HCT116 (cell line): ENCODE results near the gene AKR1B1.

ENCODE experiments used
- ATF3 ChIP-seq: IDR thresholded peaks from 2 replicates; pipeline ENCODE4 v1.6.1; 2012
- CTCF ChIP-seq, 3 experiments: fragments of 200-600 bp in 1 of 3; sonication (generic) in 1 of 3; IDR thresholded peaks in 2 of 3; conservative IDR thresholded peaks in 1 of 3; 2 replicates each; pipeline ENCODE4 v1.5.1; 2012 to 2017; ENCODE audit warnings: low read depth in 2 of 3, low read length in 2 of 3, antibody characterized with exemption in 1 of 3, borderline replicate concordance in 1 of 3, control low read depth in 1 of 3, mild to moderate bottlenecking in 1 of 3, mixed read lengths in 1 of 3, mixed run types in 1 of 3, moderate library complexity in 1 of 3; ENCODE audit not compliant: insufficient read depth in 1 of 3
- ELF1 ChIP-seq: IDR thresholded peaks from 2 replicates; pipeline ENCODE4 v1.6.1; 2012; ENCODE audit warnings: low read depth, borderline replicate concordance
- EZH2phosphoT487 ChIP-seq: fragments of 200-600 bp; IDR thresholded peaks from 2 replicates; pipeline ENCODE4 v1.6.1; 2018; ENCODE audit warnings: antibody characterized with exemption, borderline replicate concordance
- POLR2A ChIP-seq: IDR thresholded peaks from 2 replicates; pipeline ENCODE4 v1.7.0; 2011; ENCODE audit warnings: borderline replicate concordance; ENCODE audit not compliant: insufficient read depth, insufficient read length; ENCODE audit errors: extremely low read depth
- RAD21 ChIP-seq: IDR thresholded peaks from 2 replicates; pipeline ENCODE4 v1.6.1; 2012; ENCODE audit warnings: low read depth, mild to moderate bottlenecking
- REST ChIP-seq: IDR thresholded peaks from 2 replicates; pipeline ENCODE4 v1.6.1; 2012; ENCODE audit warnings: low read depth
- SP1 ChIP-seq: IDR thresholded peaks from 2 replicates; pipeline ENCODE4 v1.6.1; 2012; ENCODE audit warnings: low read depth
- TCF7L2 ChIP-seq: IDR thresholded peaks from 2 replicates; pipeline ENCODE4 v1.7.0; 2011; ENCODE audit warnings: borderline replicate concordance, inconsistent platforms; ENCODE audit not compliant: insufficient read depth, insufficient read length; ENCODE audit errors: extremely low read depth
- YY1 ChIP-seq: IDR thresholded peaks from 2 replicates; pipeline ENCODE4 v1.6.1; 2011; ENCODE audit warnings: low read length, low read depth, moderate library complexity, mild to moderate bottlenecking; ENCODE audit not compliant: insufficient replicate concordance; ENCODE audit errors: extremely low read depth
- ZNF274 ChIP-seq: fragments of 200-500 bp; sonication (Bioruptor generic); IDR thresholded peaks from 2 replicates; pipeline ENCODE4 v1.6.1; 2014; ENCODE audit warnings: mild to moderate bottlenecking, low read depth, low read length, inconsistent platforms

GRCh38 chr7:134480730-134481129 lies 21.8 kb upstream of the AKR1B1 start:
- TF ChIP-seq CTCF (IDR thresholded peaks at IDR 0.05 in 2 of 3, conservative IDR thresholded peaks at IDR 0.05 in 1 of 3; ENCODE audit: borderline replicate concordance in 1 of 3, insufficient read depth in 1 of 3, low read depth in 2 of 3, low read length in 2 of 3) (no peak), YY1 (peak; percentile 32), EZH2phosphoT487 (no peak), ATF3 (no peak), REST (no peak), ELF1 (no peak), RAD21 (no peak), POLR2A (no peak), ZNF274 (no peak), SP1 (peak; percentile 61), TCF7L2 (peak; percentile 86)
